ENCODE measurements around the gene ATP5F1E. TPM values are rescaled to one million over a fixed set of nuclear protein-coding genes. Genes with fewer than 3 reads are reported as not detected.

ATP5F1E gene
- total RNA-seq, 1 donor from 2014 or later = 66.7 TPM

DNA sequence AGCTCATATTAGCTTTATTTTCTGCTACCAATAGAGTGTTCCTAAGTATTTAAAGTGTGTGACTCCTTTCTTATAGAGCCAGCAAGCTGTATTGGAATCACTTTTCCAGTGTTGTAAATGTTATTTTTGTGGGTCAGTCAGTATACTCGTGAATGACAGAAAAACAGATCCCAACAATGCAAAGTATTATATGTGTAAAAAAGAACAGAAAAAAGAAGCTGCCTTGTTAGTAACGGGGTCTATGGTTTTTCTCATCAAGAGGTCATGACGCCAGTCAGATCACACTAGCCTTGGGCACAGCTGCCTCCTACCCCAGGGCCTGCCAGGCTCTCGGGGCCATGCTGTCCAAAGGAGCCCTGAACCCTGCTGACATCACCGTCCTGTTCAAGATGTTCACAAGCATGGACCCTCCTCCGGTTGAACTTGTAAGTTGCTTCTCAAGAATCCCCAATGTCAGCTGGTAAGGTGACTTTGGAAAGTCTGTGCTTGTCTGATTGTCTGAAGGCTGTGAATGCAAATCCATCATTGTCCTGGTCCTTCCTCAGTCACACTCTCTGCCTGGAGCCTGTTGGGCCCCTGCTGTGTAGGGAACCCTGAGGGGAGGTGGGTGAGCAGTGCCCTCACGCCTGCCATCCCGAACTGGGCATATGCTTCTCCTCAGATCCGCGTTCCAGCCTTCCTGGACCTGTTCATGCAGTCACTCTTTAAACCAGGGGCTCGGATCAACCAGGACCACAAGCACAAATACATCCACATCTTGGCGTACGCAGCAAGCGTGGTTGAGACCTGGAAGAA lies 41.3 kb downstream of the ATP5F1E start:
- no peak overlapping the region for H3K27ac Mint-ChIP-seq (ENCODE audit: unreplicated experiment)
- no peaks in the 10 kb centered on the region for H3K27me3 Mint-ChIP-seq (ENCODE audit: unreplicated experiment)
- TF ChIP-seq, protein P1, sequence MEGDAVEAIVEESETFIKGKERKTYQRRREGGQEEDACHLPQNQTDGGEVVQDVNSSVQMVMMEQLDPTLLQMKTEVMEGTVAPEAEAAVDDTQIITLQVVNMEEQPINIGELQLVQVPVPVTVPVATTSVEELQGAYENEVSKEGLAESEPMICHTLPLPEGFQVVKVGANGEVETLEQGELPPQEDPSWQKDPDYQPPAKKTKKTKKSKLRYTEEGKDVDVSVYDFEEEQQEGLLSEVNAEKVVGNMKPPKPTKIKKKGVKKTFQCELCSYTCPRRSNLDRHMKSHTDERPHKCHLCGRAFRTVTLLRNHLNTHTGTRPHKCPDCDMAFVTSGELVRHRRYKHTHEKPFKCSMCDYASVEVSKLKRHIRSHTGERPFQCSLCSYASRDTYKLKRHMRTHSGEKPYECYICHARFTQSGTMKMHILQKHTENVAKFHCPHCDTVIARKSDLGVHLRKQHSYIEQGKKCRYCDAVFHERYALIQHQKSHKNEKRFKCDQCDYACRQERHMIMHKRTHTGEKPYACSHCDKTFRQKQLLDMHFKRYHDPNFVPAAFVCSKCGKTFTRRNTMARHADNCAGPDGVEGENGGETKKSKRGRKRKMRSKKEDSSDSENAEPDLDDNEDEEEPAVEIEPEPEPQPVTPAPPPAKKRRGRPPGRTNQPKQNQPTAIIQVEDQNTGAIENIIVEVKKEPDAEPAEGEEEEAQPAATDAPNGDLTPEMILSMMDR (IDR thresholded peaks at IDR 0.05) = no peak
- H3K4me1 Mint-ChIP-seq (ENCODE audit: unreplicated experiment) = no peaks in the 10 kb centered on the region
- H3K36me3 Mint-ChIP-seq (ENCODE audit: unreplicated experiment) = peaks cover 66% of the 10 kb centered on the region
- H3K4me3 Mint-ChIP-seq (ENCODE audit: unreplicated experiment) = no peak overlapping the region
- no peaks in the 10 kb centered on the region for H3K9me3 Mint-ChIP-seq (ENCODE audit: unreplicated experiment)
- no peak for DNase-seq (ENCODE audit: extremely low spot score, unreplicated experiment)

DNA sequence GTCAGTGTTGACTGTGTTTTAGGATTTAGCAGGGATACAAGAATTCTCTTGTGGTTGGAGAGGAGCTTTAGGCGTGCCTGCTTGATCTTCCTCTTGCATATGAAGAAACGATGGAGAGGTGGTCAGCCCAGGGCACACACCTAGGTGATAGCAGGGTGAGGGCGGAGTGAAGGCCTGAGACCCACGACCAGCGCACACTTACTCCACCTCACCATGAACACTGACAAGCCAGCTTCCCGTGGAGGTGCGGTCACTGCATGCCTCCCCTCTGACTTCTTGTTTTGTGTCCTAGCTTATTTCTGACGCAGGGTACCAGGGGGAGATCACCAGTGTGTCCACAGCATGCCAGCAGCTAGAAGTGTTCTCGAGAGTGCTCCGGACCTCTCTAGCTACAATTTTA lies 42.9 kb downstream of the ATP5F1E start:
- Mint-ChIP-seq H3K27ac (ENCODE audit: unreplicated experiment) (no peak overlapping the region), H3K27me3 (ENCODE audit: unreplicated experiment) (no peaks in the 10 kb centered on the region), H3K9me3 (ENCODE audit: unreplicated experiment) (no peaks in the 10 kb centered on the region), H3K4me1 (ENCODE audit: unreplicated experiment) (peaks cover 4% of the 10 kb centered on the region), H3K4me3 (ENCODE audit: unreplicated experiment) (no peak overlapping the region), H3K36me3 (ENCODE audit: unreplicated experiment) (peaks cover 55% of the 10 kb centered on the region)
- no peak for DNase-seq (ENCODE audit: extremely low spot score, unreplicated experiment)
- TF ChIP-seq, protein P1 (IDR thresholded peaks at IDR 0.05) = no peak

DNA sequence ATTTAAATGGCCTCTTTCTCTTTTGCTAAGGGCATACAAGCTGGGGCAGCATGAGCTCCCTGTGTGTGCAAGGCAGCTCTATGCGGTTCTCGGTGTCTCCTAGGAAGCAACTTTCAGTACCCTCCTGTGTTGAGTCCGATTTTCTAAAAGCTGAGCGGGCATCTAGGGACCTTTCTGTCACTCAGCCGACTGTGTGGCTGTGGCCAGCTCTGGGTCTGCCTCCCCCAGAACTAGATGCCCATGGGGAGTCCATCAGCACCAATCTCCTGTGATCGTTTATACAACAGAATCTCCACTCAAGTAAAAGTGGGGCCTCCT lies 43.6 kb downstream of the ATP5F1E start:
- TF ChIP-seq, protein P1 (IDR thresholded peaks at IDR 0.05) = no peak
- no peak overlapping the region for H3K4me3 Mint-ChIP-seq (ENCODE audit: unreplicated experiment)
- no peaks in the 10 kb centered on the region for H3K27me3 Mint-ChIP-seq (ENCODE audit: unreplicated experiment)
- no peak overlapping the region for H3K27ac Mint-ChIP-seq (ENCODE audit: unreplicated experiment)
- H3K4me1 Mint-ChIP-seq (ENCODE audit: unreplicated experiment) = peaks cover 11% of the 10 kb centered on the region
- DNase-seq (ENCODE audit: extremely low spot score, unreplicated experiment) = no peak
- H3K9me3 Mint-ChIP-seq (ENCODE audit: unreplicated experiment) = no peaks in the 10 kb centered on the region
- peaks cover 51% of the 10 kb centered on the region for H3K36me3 Mint-ChIP-seq (ENCODE audit: unreplicated experiment)

DNA sequence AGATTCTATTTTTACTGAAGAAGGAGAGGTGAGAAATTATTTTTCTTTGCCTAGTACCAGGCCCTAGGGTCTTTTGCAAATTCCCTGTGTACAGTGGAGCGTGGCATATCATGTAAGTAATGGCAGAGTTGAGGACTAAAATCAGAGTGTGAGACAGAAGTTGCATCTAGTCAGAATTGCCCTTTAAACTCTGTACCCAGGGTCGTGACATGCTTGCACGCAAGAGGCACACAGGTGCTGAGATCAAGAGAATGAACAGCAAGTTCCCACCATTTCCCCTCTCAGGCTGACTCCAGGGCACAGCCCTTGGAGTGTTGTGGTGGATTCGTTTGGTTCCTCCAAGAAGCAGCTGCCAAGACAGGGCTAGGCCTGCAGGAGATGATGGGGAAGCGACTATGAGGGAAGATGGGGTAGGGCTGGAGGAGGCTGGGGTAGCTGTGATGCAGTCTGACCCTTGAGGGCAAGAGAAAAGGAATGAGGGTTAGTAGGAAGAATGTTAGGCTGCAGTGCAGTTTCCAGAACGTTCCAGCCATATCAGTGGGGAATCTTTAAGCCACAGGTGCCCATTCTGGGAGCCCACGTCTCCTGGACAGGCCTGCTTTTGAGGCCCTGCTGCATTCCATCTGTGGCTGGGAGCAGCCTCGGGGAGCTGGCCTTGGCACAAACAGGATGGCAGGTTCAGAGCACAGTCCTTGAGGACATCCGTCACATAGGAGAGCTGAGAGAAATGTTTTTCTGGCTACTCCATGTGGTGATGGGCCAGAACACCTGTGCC lies 44.2 kb downstream of the ATP5F1E start:
- Mint-ChIP-seq H3K9me3 (ENCODE audit: unreplicated experiment) (no peaks in the 10 kb centered on the region), H3K4me3 (ENCODE audit: unreplicated experiment) (no peak overlapping the region), H3K4me1 (ENCODE audit: unreplicated experiment) (peaks cover 11% of the 10 kb centered on the region), H3K27me3 (ENCODE audit: unreplicated experiment) (no peaks in the 10 kb centered on the region), H3K36me3 (ENCODE audit: unreplicated experiment) (peaks cover 51% of the 10 kb centered on the region), H3K27ac (ENCODE audit: unreplicated experiment) (no peak overlapping the region)
- DNase-seq (ENCODE audit: extremely low spot score, unreplicated experiment) = no peak
- TF ChIP-seq, protein P1 (IDR thresholded peaks at IDR 0.05) = no peak

DNA sequence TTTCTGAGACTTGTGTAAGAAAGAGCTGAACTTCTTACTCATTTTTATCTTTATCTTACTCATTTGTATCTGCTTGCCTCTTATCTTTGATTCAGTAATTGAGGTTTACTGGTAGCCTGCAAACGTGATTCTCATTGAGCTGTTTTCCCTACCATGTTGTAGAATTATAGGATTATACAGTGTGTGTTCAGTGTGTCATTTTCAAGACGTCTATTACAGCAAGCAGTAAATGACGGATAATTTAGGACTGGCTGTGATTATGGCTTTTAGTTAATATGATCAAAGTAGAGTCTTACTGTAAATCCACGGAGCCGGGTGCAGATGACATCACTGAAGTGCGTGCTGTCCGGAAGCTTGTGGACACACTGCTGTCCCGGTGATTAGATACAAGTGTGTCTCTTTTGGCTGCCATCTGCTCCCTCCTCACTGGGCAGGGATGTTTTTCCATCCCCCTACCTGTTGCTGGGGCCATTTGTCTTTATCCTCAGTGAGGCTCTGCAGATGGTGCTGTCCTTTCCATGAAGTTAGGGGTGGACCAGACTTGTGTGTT lies 45.1 kb downstream of the ATP5F1E start:
- DNase-seq (ENCODE audit: extremely low spot score, unreplicated experiment) = no peak
- Mint-ChIP-seq H3K4me1 (ENCODE audit: unreplicated experiment) (peaks cover 18% of the 10 kb centered on the region), H3K27me3 (ENCODE audit: unreplicated experiment) (no peaks in the 10 kb centered on the region), H3K27ac (ENCODE audit: unreplicated experiment) (no peak overlapping the region), H3K36me3 (ENCODE audit: unreplicated experiment) (peaks cover 46% of the 10 kb centered on the region), H3K4me3 (ENCODE audit: unreplicated experiment) (no peak overlapping the region), H3K9me3 (ENCODE audit: unreplicated experiment) (no peaks in the 10 kb centered on the region)
- TF ChIP-seq, protein P1 (IDR thresholded peaks at IDR 0.05) = no peak
